GM06990 (cell line): ENCODE results near the gene FAM131B.
A peak's percentile ranks its signal among the peaks of the same experiment; 100 is the strongest.

Source experiments
- DNase-seq: peaks from one replicate; pipeline ENCODE4 v3.0.0-alpha.2; 2011; ENCODE audit not compliant: insufficient read length; ENCODE audit errors: extremely low read depth
- H3K27me3 ChIP-seq: replicated peaks from 2 replicates; pipeline ENCODE4 v1.6.0; 2011; ENCODE audit warnings: low read length; ENCODE audit not compliant: control insufficient read depth, insufficient read depth
- H3K36me3 ChIP-seq: 2 replicates; pipeline ENCODE4 v1.5.1; 2011; ENCODE audit warnings: low read length; ENCODE audit not compliant: control insufficient read depth, insufficient read depth
- H3K4me3 ChIP-seq: replicated peaks from 2 replicates; pipeline ENCODE4 v1.5.1; 2011; ENCODE audit warnings: low read depth, mild to moderate bottlenecking, control low read depth, low read length
- CTCF ChIP-seq: IDR thresholded peaks from 2 replicates; pipeline ENCODE4 v1.5.1; 2011; ENCODE audit warnings: low read length, control low read depth, mild to moderate bottlenecking, inconsistent platforms; ENCODE audit not compliant: insufficient read depth, poor library complexity, severe bottlenecking

FAM131B gene

GRCh38 chr7:143380260-143380645, 17.7 kb upstream of the FAM131B start:
- H3K36me3 ChIP-seq = peaks cover 2% of the 10 kb centered on the region; the same call in 1 of the 2 replicates
- peak; percentile 91 for TF ChIP-seq CTCF
- DNase-seq = peak; percentile 83

GRCh38 chr7:143379611-143380259, 17.2 kb upstream of the FAM131B start:
- Histone ChIP-seq H3K36me3 (no peaks in the 10 kb centered on the region; the same call in 1 of the 2 replicates), H3K27me3 (no peaks in the 10 kb centered on the region), H3K4me3 (peak overlapping the region; percentile 91)
- no peak for TF ChIP-seq CTCF
- DNase-seq = no peak

More at GRCh38 chr7:143380260-143380645, 17.7 kb upstream of the FAM131B start:
- no peaks in the 10 kb centered on the region for H3K27me3 ChIP-seq
- H3K4me3 ChIP-seq = peak overlapping the region; percentile 91

- Histone ChIP-seq H3K36me3 (no peaks in the 10 kb centered on the region), H3K4me3 (no peak overlapping the region), H3K27me3 (no peaks in the 10 kb centered on the region)
- no peak for TF ChIP-seq CTCF
- no peak for DNase-seq
Measured at GRCh38 chr7:143376396-143376795, 13.9 kb upstream of the FAM131B start.

GRCh38 chr7:143375298-143376034, 13.0 kb upstream of the FAM131B start:
- DNase-seq = no peak
- Histone ChIP-seq H3K36me3 (no peaks in the 10 kb centered on the region), H3K4me3 (no peak overlapping the region), H3K27me3 (no peaks in the 10 kb centered on the region)
- no peak for TF ChIP-seq CTCF

- H3K4me3 ChIP-seq = no peak overlapping the region
- no peak for TF ChIP-seq CTCF
Measured at GRCh38 chr7:143374561-143374960, 12.0 kb upstream of the FAM131B start.

More at GRCh38 chr7:143374561-143374960, 12.0 kb upstream of the FAM131B start:
- no peaks in the 10 kb centered on the region for H3K36me3 ChIP-seq
- H3K27me3 ChIP-seq = no peaks in the 10 kb centered on the region
- DNase-seq = no peak
